Measurements from ENCODE around the gene CFAP61.

CFAP61 gene

GRCh38 chr20:20211988-20212518 is 159.7 kb downstream of the CFAP61 start:
- no peak overlapping the region for H3K4me3 ChIP-seq (ENCODE audit: control insufficient read depth, low read depth, low read length)
- no peak for TF ChIP-seq CTCF (IDR thresholded peaks at IDR 0.05; ENCODE audit: control insufficient read depth, insufficient read depth, low read depth, low read length, missing control alignments)
- DNase-seq (ENCODE audit: low read depth) = no peak

GRCh38 chr20:20212675-20213096 is 160.4 kb downstream of the CFAP61 start:
- no peak for DNase-seq (ENCODE audit: low read depth)
- no peak overlapping the region for H3K4me3 ChIP-seq (ENCODE audit: control insufficient read depth, low read depth, low read length)
- no peak for TF ChIP-seq CTCF (IDR thresholded peaks at IDR 0.05; ENCODE audit: control insufficient read depth, insufficient read depth, low read depth, low read length, missing control alignments)

GRCh38 chr20:20213526-20214121 is 161.3 kb downstream of the CFAP61 start:
- no peak overlapping the region for H3K4me3 ChIP-seq (ENCODE audit: control insufficient read depth, low read depth, low read length)
- no peak for DNase-seq (ENCODE audit: low read depth)
- no peak for TF ChIP-seq CTCF (IDR thresholded peaks at IDR 0.05; ENCODE audit: control insufficient read depth, insufficient read depth, low read depth, low read length, missing control alignments)

GRCh38 chr20:20214757-20215275 is 162.5 kb downstream of the CFAP61 start:
- DNase-seq (ENCODE audit: low read depth) = no peak
- TF ChIP-seq CTCF (IDR thresholded peaks at IDR 0.05; ENCODE audit: control insufficient read depth, insufficient read depth, low read depth, low read length, missing control alignments) = no peak
- no peak overlapping the region for H3K4me3 ChIP-seq (ENCODE audit: control insufficient read depth, low read depth, low read length)

- TF ChIP-seq CTCF (IDR thresholded peaks at IDR 0.05; ENCODE audit: control insufficient read depth, insufficient read depth, low read depth, low read length, missing control alignments) = no peak
- no peak overlapping the region for H3K4me3 ChIP-seq (ENCODE audit: control insufficient read depth, low read depth, low read length)
- DNase-seq (ENCODE audit: low read depth) = no peak
These were observed 163.8 kb downstream of the CFAP61 start for GRCh38 chr20:20215976-20216727.

- DNase-seq (ENCODE audit: low read depth) = no peak
- no peak overlapping the region for H3K4me3 ChIP-seq (ENCODE audit: control insufficient read depth, low read depth, low read length)
- TF ChIP-seq CTCF (IDR thresholded peaks at IDR 0.05; ENCODE audit: control insufficient read depth, insufficient read depth, low read depth, low read length, missing control alignments) = no peak
These were observed 164.6 kb downstream of the CFAP61 start for GRCh38 chr20:20216941-20217340.
